ENCODE results near the gene AVPI1. TPM values are rescaled to one million over a fixed set of nuclear protein-coding genes. Genes with fewer than 3 reads are reported as not detected.
A peak's percentile ranks its signal among the peaks of the same experiment; 100 is the strongest.

The AVPI1 gene
- total and polyA plus RNA-seq, 2 of the 13 experiments (the other 11 are each of a cell fraction or from before 2014, with no cell fraction given) = 39.8 to 61.2 TPM

DNA sequence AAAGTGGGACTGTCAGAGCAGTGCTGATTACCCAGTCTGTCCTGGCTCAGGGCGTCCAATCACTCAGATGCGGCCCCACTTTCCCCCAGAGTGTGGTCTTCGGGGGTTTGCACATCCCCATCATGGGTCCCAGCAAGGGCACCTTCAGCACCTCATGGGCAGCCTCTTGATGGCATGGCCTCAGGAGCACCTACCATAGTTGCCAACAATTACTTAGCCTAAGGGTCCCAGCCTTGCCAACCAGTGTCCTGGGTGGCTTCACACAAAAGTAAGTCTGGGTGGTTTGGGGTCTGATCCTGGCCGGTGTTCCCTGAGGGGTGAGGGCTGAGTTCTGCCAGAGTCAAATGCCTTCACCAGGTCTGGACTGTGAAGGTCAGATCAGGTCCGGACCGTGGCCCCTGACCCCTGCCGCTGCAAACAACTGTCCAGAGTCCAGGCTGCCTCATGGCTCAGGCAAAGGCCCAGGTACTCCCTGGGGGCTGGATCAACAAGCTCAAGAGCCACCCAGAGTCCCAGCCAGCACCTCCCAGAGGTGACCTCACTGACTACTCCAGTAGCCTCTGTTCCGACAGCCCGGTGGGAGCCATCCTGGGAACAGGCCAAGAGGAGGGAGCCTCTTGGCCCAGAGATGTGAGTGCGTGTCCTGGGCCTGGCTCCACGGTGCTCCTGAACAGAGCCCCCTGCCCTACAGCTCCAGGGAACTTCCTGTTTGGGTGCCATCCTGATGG, 20.3 kb upstream of the AVPI1 start (continued):
- TF ChIP-seq CHD4 (IDR thresholded peaks at IDR 0.05; ENCODE audit: borderline replicate concordance, low read length) = no peak
- no peak for TF ChIP-seq ARHGAP35 (CRISPR knock-in tag; IDR thresholded peaks at IDR 0.05; ENCODE audit: borderline replicate concordance)
- TF ChIP-seq, protein P1, sequence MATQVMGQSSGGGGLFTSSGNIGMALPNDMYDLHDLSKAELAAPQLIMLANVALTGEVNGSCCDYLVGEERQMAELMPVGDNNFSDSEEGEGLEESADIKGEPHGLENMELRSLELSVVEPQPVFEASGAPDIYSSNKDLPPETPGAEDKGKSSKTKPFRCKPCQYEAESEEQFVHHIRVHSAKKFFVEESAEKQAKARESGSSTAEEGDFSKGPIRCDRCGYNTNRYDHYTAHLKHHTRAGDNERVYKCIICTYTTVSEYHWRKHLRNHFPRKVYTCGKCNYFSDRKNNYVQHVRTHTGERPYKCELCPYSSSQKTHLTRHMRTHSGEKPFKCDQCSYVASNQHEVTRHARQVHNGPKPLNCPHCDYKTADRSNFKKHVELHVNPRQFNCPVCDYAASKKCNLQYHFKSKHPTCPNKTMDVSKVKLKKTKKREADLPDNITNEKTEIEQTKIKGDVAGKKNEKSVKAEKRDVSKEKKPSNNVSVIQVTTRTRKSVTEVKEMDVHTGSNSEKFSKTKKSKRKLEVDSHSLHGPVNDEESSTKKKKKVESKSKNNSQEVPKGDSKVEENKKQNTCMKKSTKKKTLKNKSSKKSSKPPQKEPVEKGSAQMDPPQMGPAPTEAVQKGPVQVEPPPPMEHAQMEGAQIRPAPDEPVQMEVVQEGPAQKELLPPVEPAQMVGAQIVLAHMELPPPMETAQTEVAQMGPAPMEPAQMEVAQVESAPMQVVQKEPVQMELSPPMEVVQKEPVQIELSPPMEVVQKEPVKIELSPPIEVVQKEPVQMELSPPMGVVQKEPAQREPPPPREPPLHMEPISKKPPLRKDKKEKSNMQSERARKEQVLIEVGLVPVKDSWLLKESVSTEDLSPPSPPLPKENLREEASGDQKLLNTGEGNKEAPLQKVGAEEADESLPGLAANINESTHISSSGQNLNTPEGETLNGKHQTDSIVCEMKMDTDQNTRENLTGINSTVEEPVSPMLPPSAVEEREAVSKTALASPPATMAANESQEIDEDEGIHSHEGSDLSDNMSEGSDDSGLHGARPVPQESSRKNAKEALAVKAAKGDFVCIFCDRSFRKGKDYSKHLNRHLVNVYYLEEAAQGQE (IDR thresholded peaks at IDR 0.05; ENCODE audit: borderline replicate concordance in 1 of 2, low read depth in 1 of 2, low read length in 2 of 2) = no peak; a peak in 1 of 4 replicates
- no peak for TF ChIP-seq KDM4B (CRISPR knock-in tag; IDR thresholded peaks at IDR 0.05)
- no peak for TF ChIP-seq ZNF343 (CRISPR knock-in tag; IDR thresholded peaks at IDR 0.05)
- TF ChIP-seq, protein P2, sequence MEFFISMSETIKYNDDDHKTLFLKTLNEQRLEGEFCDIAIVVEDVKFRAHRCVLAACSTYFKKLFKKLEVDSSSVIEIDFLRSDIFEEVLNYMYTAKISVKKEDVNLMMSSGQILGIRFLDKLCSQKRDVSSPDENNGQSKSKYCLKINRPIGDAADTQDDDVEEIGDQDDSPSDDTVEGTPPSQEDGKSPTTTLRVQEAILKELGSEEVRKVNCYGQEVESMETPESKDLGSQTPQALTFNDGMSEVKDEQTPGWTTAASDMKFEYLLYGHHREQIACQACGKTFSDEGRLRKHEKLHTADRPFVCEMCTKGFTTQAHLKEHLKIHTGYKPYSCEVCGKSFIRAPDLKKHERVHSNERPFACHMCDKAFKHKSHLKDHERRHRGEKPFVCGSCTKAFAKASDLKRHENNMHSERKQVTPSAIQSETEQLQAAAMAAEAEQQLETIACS (CRISPR knock-in tag; IDR thresholded peaks at IDR 0.05) = no peak
- TF ChIP-seq, protein P3, sequence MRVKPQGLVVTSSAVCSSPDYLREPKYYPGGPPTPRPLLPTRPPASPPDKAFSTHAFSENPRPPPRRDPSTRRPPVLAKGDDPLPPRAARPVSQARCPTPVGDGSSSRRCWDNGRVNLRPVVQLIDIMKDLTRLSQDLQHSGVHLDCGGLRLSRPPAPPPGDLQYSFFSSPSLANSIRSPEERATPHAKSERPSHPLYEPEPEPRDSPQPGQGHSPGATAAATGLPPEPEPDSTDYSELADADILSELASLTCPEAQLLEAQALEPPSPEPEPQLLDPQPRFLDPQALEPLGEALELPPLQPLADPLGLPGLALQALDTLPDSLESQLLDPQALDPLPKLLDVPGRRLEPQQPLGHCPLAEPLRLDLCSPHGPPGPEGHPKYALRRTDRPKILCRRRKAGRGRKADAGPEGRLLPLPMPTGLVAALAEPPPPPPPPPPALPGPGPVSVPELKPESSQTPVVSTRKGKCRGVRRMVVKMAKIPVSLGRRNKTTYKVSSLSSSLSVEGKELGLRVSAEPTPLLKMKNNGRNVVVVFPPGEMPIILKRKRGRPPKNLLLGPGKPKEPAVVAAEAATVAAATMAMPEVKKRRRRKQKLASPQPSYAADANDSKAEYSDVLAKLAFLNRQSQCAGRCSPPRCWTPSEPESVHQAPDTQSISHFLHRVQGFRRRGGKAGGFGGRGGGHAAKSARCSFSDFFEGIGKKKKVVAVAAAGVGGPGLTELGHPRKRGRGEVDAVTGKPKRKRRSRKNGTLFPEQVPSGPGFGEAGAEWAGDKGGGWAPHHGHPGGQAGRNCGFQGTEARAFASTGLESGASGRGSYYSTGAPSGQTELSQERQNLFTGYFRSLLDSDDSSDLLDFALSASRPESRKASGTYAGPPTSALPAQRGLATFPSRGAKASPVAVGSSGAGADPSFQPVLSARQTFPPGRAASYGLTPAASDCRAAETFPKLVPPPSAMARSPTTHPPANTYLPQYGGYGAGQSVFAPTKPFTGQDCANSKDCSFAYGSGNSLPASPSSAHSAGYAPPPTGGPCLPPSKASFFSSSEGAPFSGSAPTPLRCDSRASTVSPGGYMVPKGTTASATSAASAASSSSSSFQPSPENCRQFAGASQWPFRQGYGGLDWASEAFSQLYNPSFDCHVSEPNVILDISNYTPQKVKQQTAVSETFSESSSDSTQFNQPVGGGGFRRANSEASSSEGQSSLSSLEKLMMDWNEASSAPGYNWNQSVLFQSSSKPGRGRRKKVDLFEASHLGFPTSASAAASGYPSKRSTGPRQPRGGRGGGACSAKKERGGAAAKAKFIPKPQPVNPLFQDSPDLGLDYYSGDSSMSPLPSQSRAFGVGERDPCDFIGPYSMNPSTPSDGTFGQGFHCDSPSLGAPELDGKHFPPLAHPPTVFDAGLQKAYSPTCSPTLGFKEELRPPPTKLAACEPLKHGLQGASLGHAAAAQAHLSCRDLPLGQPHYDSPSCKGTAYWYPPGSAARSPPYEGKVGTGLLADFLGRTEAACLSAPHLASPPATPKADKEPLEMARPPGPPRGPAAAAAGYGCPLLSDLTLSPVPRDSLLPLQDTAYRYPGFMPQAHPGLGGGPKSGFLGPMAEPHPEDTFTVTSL (CRISPR knock-in tag; IDR thresholded peaks at IDR 0.05; ENCODE audit: borderline replicate concordance) = peak; percentile 41; the same call in 1 of the 2 replicates
- TF ChIP-seq ZNF329 (CRISPR knock-in tag; IDR thresholded peaks at IDR 0.05; ENCODE audit: low read depth) = no peak
- no peak for TF ChIP-seq HHEX (CRISPR knock-in tag; IDR thresholded peaks at IDR 0.05)
- peak; percentile 12; the same call in 1 of the 2 replicates for TF ChIP-seq STAG1 (CRISPR knock-in tag; IDR thresholded peaks at IDR 0.05)
- TF ChIP-seq, protein P4, sequence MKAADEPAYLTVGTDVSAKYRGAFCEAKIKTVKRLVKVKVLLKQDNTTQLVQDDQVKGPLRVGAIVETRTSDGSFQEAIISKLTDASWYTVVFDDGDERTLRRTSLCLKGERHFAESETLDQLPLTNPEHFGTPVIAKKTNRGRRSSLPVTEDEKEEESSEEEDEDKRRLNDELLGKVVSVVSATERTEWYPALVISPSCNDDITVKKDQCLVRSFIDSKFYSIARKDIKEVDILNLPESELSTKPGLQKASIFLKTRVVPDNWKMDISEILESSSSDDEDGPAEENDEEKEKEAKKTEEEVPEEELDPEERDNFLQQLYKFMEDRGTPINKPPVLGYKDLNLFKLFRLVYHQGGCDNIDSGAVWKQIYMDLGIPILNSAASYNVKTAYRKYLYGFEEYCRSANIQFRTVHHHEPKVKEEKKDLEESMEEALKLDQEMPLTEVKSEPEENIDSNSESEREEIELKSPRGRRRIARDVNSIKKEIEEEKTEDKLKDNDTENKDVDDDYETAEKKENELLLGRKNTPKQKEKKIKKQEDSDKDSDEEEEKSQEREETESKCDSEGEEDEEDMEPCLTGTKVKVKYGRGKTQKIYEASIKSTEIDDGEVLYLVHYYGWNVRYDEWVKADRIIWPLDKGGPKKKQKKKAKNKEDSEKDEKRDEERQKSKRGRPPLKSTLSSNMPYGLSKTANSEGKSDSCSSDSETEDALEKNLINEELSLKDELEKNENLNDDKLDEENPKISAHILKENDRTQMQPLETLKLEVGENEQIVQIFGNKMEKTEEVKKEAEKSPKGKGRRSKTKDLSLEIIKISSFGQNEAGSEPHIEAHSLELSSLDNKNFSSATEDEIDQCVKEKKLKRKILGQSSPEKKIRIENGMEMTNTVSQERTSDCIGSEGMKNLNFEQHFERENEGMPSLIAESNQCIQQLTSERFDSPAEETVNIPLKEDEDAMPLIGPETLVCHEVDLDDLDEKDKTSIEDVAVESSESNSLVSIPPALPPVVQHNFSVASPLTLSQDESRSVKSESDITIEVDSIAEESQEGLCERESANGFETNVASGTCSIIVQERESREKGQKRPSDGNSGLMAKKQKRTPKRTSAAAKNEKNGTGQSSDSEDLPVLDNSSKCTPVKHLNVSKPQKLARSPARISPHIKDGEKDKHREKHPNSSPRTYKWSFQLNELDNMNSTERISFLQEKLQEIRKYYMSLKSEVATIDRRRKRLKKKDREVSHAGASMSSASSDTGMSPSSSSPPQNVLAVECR (CRISPR knock-in tag; IDR thresholded peaks at IDR 0.05; ENCODE audit: borderline replicate concordance) = peak; percentile 3; the same call in 1 of the 2 replicates

Measured in HepG2 (cell line).